H1 (cell line): ENCODE data around the gene SCART1. TPM values are rescaled to one million over a fixed set of nuclear protein-coding genes. Genes with fewer than 3 reads are reported as not detected.

Experiments used
- CTCF ChIA-PET: fragments of 300-600 bp; sonication (Branson Sonifier 250); formaldehyde crosslinking; loops from one replicate; lab custom pipeline; 2021; ENCODE audit not compliant: partially characterized antibody; lab: Charles Lee
- POLR2A ChIA-PET: fragments of 300-600 bp; sonication (Branson Sonifier 250); formaldehyde crosslinking; loops from one replicate; lab custom pipeline; 2021; ENCODE audit warnings: inconsistent platforms; ENCODE audit not compliant: partially characterized antibody; lab: Charles Lee
- DNase-seq, 2 experiments: peaks; one replicate each; pipeline versions ENCODE4 v3.0.0 to v3.0.0-alpha.2; 2010 to 2022; ENCODE audit warnings: low spot score in 2 of 2, low read depth in 1 of 2, mixed read lengths in 1 of 2
- FAIRE-seq: peaks from 2 replicates; lab custom pipeline; 2011; peaks lifted over from hg19 to GRCh38; lab: Jason Lieb, UNC
- H2AFZ ChIP-seq: 2 replicates; pipeline ENCODE4 v1.8.1; 2012; ENCODE audit warnings: low read length, inconsistent platforms
- H2AK5ac ChIP-seq: 2 replicates; pipeline ENCODE4 v1.6.1; 2013; ENCODE audit warnings: low read depth, low read length
- H2BK120ac ChIP-seq: replicated peaks from 2 replicates; pipeline ENCODE3; 2013; ENCODE audit warnings: low read depth, low read length, inconsistent platforms
- H2BK12ac ChIP-seq: 2 replicates; pipeline ENCODE4 v1.6.1; 2013; ENCODE audit warnings: low read depth, low read length
- H2BK15ac ChIP-seq: 2 replicates; pipeline ENCODE4 v1.6.1; 2013; ENCODE audit warnings: low read length
- H2BK20ac ChIP-seq: 2 replicates; pipeline ENCODE4 v1.6.1; 2013; ENCODE audit warnings: low read length
- H2BK5ac ChIP-seq: 2 replicates; pipeline ENCODE4 v1.6.1; 2013; ENCODE audit warnings: low read depth, low read length
- H3K14ac ChIP-seq: 2 replicates; pipeline ENCODE4 v1.6.1; 2013; ENCODE audit warnings: inconsistent platforms; ENCODE audit not compliant: insufficient read length
- H3K18ac ChIP-seq: 2 replicates; pipeline ENCODE4 v1.6.1; 2013; ENCODE audit warnings: low read length; ENCODE audit errors: extremely low read depth
- H3K23ac ChIP-seq: 2 replicates; pipeline ENCODE4 v1.6.1; 2013; ENCODE audit warnings: inconsistent platforms; ENCODE audit not compliant: insufficient read length
- H3K23me2 ChIP-seq: 2 replicates; pipeline ENCODE4 v1.6.1; 2013; ENCODE audit warnings: low read depth, low read length
- H3K27ac ChIP-seq: 2 replicates; pipeline ENCODE4 v1.6.1; 2011; ENCODE audit warnings: low read depth, low read length, inconsistent platforms
- H3K27me3 ChIP-seq, 4 experiments: replicated peaks in 1 of 4; 1 replicate in 1 of 4; 2 replicates in 3 of 4; pipeline versions ENCODE4 v1.6.1 to v1.8.1; 2011 to 2013; ENCODE audit warnings: low read length in 3 of 4, mild to moderate bottlenecking in 3 of 4, inconsistent platforms in 2 of 4, mixed read lengths in 2 of 4, moderate library complexity in 1 of 4; ENCODE audit not compliant: control insufficient read depth in 3 of 4, insufficient read depth in 3 of 4; ENCODE audit errors: extremely low read depth in 1 of 4
- H3K36me3 ChIP-seq, 4 experiments: 2 replicates each; pipeline versions ENCODE4 v1.6.1 to v1.8.1; 2011 to 2013; ENCODE audit warnings: mild to moderate bottlenecking in 4 of 4, low read length in 3 of 4, moderate library complexity in 2 of 4, control low read depth in 1 of 4, inconsistent platforms in 1 of 4; ENCODE audit not compliant: insufficient read depth in 4 of 4, control insufficient read depth in 2 of 4
- H3K4ac ChIP-seq: replicated peaks from 2 replicates; pipeline ENCODE3; 2013; ENCODE audit warnings: low read length, low read depth, mixed read lengths, inconsistent platforms; ENCODE audit not compliant: insufficient read length
- H3K4me1 ChIP-seq, 4 experiments: replicated peaks in 1 of 4; 1 replicate in 1 of 4; 2 replicates in 3 of 4; pipeline versions ENCODE4 v1.6.1 to v1.8.1; 2011 to 2013; ENCODE audit warnings: low read length in 3 of 4, inconsistent platforms in 2 of 4, mixed read lengths in 1 of 4; ENCODE audit not compliant: insufficient read depth in 4 of 4, control insufficient read depth in 3 of 4
- H3K4me2 ChIP-seq, 2 experiments: 2 replicates each; pipeline versions ENCODE4 v1.6.1 to v1.8.1; 2011 to 2013; ENCODE audit warnings: low read depth in 2 of 2, low read length in 2 of 2, control low read depth in 1 of 2, inconsistent platforms in 1 of 2, mild to moderate bottlenecking in 1 of 2; ENCODE audit not compliant: insufficient read depth in 1 of 2
- H3K4me3 ChIP-seq, 4 experiments: fragments of 200-600, 300-600 bp in 1 of 4; sonication (generic), shearing (Covaris generic), sonication (Bioruptor Twin) in 1 of 4; 2 replicates each; pipeline versions ENCODE4 v1.5.1 to v1.8.1; 2011 to 2016; ENCODE audit warnings: low read length in 4 of 4, low read depth in 3 of 4, control low read depth in 2 of 4, inconsistent platforms in 2 of 4, mild to moderate bottlenecking in 2 of 4, mixed read lengths in 1 of 4, moderate library complexity in 1 of 4; ENCODE audit not compliant: insufficient read depth in 2 of 4; ENCODE audit errors: extremely low read depth in 1 of 4
- H3K56ac ChIP-seq: replicated peaks from 2 replicates; pipeline ENCODE3; 2013; ENCODE audit warnings: low read depth, mild to moderate bottlenecking, mixed read lengths, low read length, inconsistent platforms; ENCODE audit not compliant: insufficient read length
- H3K79me1 ChIP-seq: 2 replicates; pipeline ENCODE4 v1.6.1; 2013; ENCODE audit warnings: low read depth, low read length, control low read depth
- H3K79me2 ChIP-seq, 2 experiments: 2 replicates each; pipeline versions ENCODE4 v1.6.1 to v1.8.1; 2012 to 2013; ENCODE audit warnings: low read length in 2 of 2, mild to moderate bottlenecking in 2 of 2, inconsistent platforms in 1 of 2; ENCODE audit not compliant: insufficient read depth in 2 of 2, control insufficient read depth in 1 of 2
- H3K9ac ChIP-seq, 4 experiments: replicated peaks in 1 of 4; 1 replicate in 1 of 4; 2 replicates in 3 of 4; pipeline versions ENCODE4 v1.6.1 to v1.8.1; 2011 to 2013; ENCODE audit warnings: low read depth in 3 of 4, low read length in 3 of 4, control low read depth in 2 of 4, mild to moderate bottlenecking in 2 of 4, moderate library complexity in 2 of 4, inconsistent platforms in 1 of 4; ENCODE audit errors: extremely low read depth in 1 of 4
- H3K9me3 ChIP-seq, 2 experiments: 2 replicates each; pipeline versions ENCODE4 v1.6.1 to v1.8.1; 2012 to 2013; ENCODE audit warnings: mild to moderate bottlenecking in 2 of 2, moderate library complexity in 2 of 2, control low read depth in 1 of 2, inconsistent platforms in 1 of 2, low read depth in 1 of 2, low read length in 1 of 2, mixed read lengths in 1 of 2; ENCODE audit not compliant: insufficient read depth in 2 of 2
- H4K20me1 ChIP-seq, 2 experiments: replicated peaks in 1 of 2; 2 replicates each; pipeline versions ENCODE3 to v1.8.1; 2011 to 2013; ENCODE audit warnings: inconsistent platforms in 2 of 2, low read length in 2 of 2, mild to moderate bottlenecking in 1 of 2; ENCODE audit not compliant: insufficient read depth in 2 of 2, control insufficient read depth in 1 of 2
- H4K5ac ChIP-seq: 2 replicates; pipeline ENCODE4 v1.6.1; 2013; ENCODE audit warnings: low read length, low read depth, mixed read lengths, inconsistent platforms; ENCODE audit not compliant: insufficient read length
- H4K8ac ChIP-seq: 2 replicates; pipeline ENCODE4 v1.8.0; 2013; ENCODE audit warnings: mild to moderate bottlenecking, moderate library complexity, low read length, inconsistent platforms; ENCODE audit not compliant: insufficient read depth; ENCODE audit errors: extremely low read depth
- H4K91ac ChIP-seq: replicated peaks from 2 replicates; pipeline ENCODE3; 2013; ENCODE audit warnings: low read length, mixed read lengths, inconsistent platforms; ENCODE audit not compliant: insufficient read length
- CBX8 ChIP-seq: fragments of 300-800, 300-1000 bp; sonication (generic); IDR thresholded peaks from 2 replicates; pipeline ENCODE4 v1.7.1; 2016; ENCODE audit warnings: low read depth, low read length, borderline replicate concordance
- CTBP2 ChIP-seq: IDR thresholded peaks from 2 replicates; pipeline ENCODE4 v1.7.0; 2011; ENCODE audit warnings: borderline replicate concordance, mild to moderate bottlenecking, moderate library complexity, mixed read lengths, low read length; ENCODE audit not compliant: insufficient read depth, insufficient read length
- EGR1 ChIP-seq: IDR thresholded peaks from 2 replicates; pipeline ENCODE4 v1.6.1; 2011; ENCODE audit warnings: low read depth, low read length, borderline replicate concordance
- EP300 ChIP-seq, 2 experiments: IDR thresholded peaks; 1 replicate in 1 of 2; 2 replicates in 1 of 2; pipeline ENCODE4 v1.6.1; 2011 to 2012; ENCODE audit warnings: low read depth in 2 of 2, low read length in 2 of 2, mild to moderate bottlenecking in 2 of 2, borderline replicate concordance in 1 of 2, inconsistent platforms in 1 of 2, moderate library complexity in 1 of 2
- GTF2F1 ChIP-seq: IDR thresholded peaks from 2 replicates; pipeline ENCODE4 v1.6.1; 2012; ENCODE audit warnings: low read depth, low read length, improper control_type of control experiment, borderline replicate concordance
- KDM4A ChIP-seq: IDR thresholded peaks from one replicate; pipeline ENCODE4 v1.7.1; 2012; ENCODE audit warnings: low read depth, mild to moderate bottlenecking, moderate library complexity, low read length, inconsistent platforms; ENCODE audit not compliant: severe bottlenecking
- RNF2 ChIP-seq: fragments of 200-900, 300-1000 bp; sonication (generic); IDR thresholded peaks from 2 replicates; pipeline ENCODE4 v1.7.1; 2016; ENCODE audit warnings: borderline replicate concordance, low read depth, mild to moderate bottlenecking, antibody characterized with exemption, low read length; ENCODE audit not compliant: poor library complexity, severe bottlenecking; ENCODE audit errors: missing control alignments
- SIX5 ChIP-seq: IDR thresholded peaks from 2 replicates; pipeline ENCODE4 v1.6.1; 2011; ENCODE audit warnings: mild to moderate bottlenecking, low read depth, low read length
- SP1 ChIP-seq: IDR thresholded peaks from 2 replicates; pipeline ENCODE4 v1.6.1; 2011; ENCODE audit warnings: low read depth, low read length
- SRF ChIP-seq: IDR thresholded peaks from 2 replicates; pipeline ENCODE4 v1.6.1; 2011; ENCODE audit warnings: mild to moderate bottlenecking, low read depth, low read length, moderate library complexity
- TCF12 ChIP-seq: IDR thresholded peaks from 2 replicates; pipeline ENCODE4 v1.6.1; 2011; ENCODE audit warnings: low read depth, mild to moderate bottlenecking, low read length
- WGBS, 2 experiments: shearing (Covaris generic) in 1 of 2; methylation state at CpG; one replicate each; pipeline versions ENCODE4 v1.1.6 to v1.1.7; 2013 to 2015; ENCODE audit warnings: low lambda C conversion rate in 2 of 2, mixed read lengths in 2 of 2, inconsistent platforms in 1 of 2, low coverage in 1 of 2, missing lambda C conversion rate in 1 of 2; ENCODE audit not compliant: insufficient replicate concordance in 2 of 2, insufficient coverage in 1 of 2, insufficient read length in 1 of 2; ENCODE audit errors: extremely low coverage in 1 of 2, missing lambda C conversion rate in 1 of 2; 5-methylcytosine and 5-hydroxymethylcytosine counted together
- polyA plus RNA-seq, 7 experiments: library from polyadenylated mRNA; depleted of rRNA in 3 of 7; stranded (reverse) in 5 of 7; unstranded in 2 of 7; fragments of >200 nt in 5 of 7; fragments of 200-250 nt in 2 of 7; gene quantifications; 1 replicate in 5 of 7; 2 replicates in 1 of 7; 4 replicates in 1 of 7; pipeline versions ENCODE4 v1.2.1 to v1.2.3, GENCODE V29; 2011 to 2013; ENCODE audit warnings: missing spikeins in 2 of 7, mixed read lengths in 2 of 7
- total RNA-seq: library from RNA; stranded (reverse); fragmentation: NEBNext Ultra II Directional; extraction: Animal tissue kit (Norgen Biotek cat#: 25700); gene quantifications from 2 replicates; pipeline ENCODE4 v1.2.1, GENCODE V29; 2021
- TF ChIP-seq, protein P1 (sequence below): IDR thresholded peaks from 2 replicates; pipeline ENCODE4 v1.6.1; 2011; ENCODE audit warnings: low read length, improper control_type of control experiment

The SCART1 gene
- total and polyA plus RNA-seq, 2 of the 8 experiments (the other 6 are each of a cell fraction or from before 2014, with no cell fraction given): 0.14 to 0.19 TPM

DNA sequence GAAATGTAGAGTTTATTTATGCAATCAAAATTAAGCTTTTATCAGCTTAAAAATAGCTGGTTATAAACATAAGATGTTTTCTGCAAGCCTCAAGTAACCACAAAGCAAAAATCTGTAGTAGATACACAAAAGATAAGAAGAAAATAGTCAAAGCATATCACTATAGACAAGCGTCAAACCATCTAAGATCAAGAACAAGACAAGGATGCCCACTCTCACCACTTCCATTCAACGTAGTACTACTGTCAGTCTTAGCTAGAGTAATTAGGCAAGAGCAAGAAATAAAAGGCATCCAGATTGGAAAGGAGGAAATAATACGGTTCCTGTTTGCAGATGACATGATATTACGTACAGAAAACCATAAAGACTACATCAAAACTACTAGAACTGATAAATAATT, 56.0 kb downstream of the SCART1 start:
- Histone ChIP-seq H3K27me3 (no peaks in the 10 kb centered on the region), H4K8ac (no peak overlapping the region), H3K27ac (no peak overlapping the region), H3K56ac (no peak overlapping the region), H3K4me2 (no peak overlapping the region), H2AK5ac (no peak overlapping the region), H3K4me3 (no peak overlapping the region), H3K36me3 (no peaks in the 10 kb centered on the region), H3K14ac (no peak overlapping the region), H4K91ac (no peak overlapping the region), H2BK120ac (no peak overlapping the region), H2BK5ac (no peak overlapping the region), H2AFZ (no peak overlapping the region), H3K79me2 (no peaks in the 10 kb centered on the region), H3K18ac (no peak overlapping the region), H3K9ac (no peak overlapping the region), H3K23ac (no peak overlapping the region), H3K79me1 (no peaks in the 10 kb centered on the region), H3K23me2 (no peaks in the 10 kb centered on the region), H3K4ac (no peak overlapping the region), H2BK15ac (no peak overlapping the region), H2BK12ac (no peak overlapping the region), H4K5ac (no peak overlapping the region), H3K9me3 (peaks cover 44 to 60% of the 10 kb centered on the region in 2 experiments), H3K4me1 (no peaks in the 10 kb centered on the region), H2BK20ac (no peak overlapping the region), H4K20me1 (no peaks in the 10 kb centered on the region)
- ChIA-PET CTCF (no interaction called here), POLR2A (no interaction called here)
- no peak for DNase-seq
- 70% methylated on average over 4 of the region's 4 CpGs; no CpG with 5 or more reads in 1 of the 2 experiments for WGBS, 2 experiments
- no peak for FAIRE-seq
- TF ChIP-seq TCF12 (no peak), EGR1 (no peak), SRF (no peak), CBX8 (no peak), CTBP2 (no peak), EP300 (IDR thresholded peaks at IDR 0.05; ENCODE audit: borderline replicate concordance in 1 of 2, low read depth in 2 of 2, low read length in 2 of 2) (no peak), RNF2 (no peak), GTF2F1 (no peak), SIX5 (no peak), SP1 (no peak), KDM4A (no peak)
- TF ChIP-seq, protein P1, sequence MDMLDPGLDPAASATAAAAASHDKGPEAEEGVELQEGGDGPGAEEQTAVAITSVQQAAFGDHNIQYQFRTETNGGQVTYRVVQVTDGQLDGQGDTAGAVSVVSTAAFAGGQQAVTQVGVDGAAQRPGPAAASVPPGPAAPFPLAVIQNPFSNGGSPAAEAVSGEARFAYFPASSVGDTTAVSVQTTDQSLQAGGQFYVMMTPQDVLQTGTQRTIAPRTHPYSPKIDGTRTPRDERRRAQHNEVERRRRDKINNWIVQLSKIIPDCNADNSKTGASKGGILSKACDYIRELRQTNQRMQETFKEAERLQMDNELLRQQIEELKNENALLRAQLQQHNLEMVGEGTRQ: no peak
